IMR-90 (cell line): ENCODE measurements around the gene PSMG3. TPM values are rescaled to one million over a fixed set of nuclear protein-coding genes. Genes with fewer than 3 reads are reported as not detected.

Experiments
- ATAC-seq: fragments of 200-7000 bp; cut with Tn5 transposase; 2 replicates; pipeline ENCODE4 v1.9.1; 2020; ENCODE audit warnings: low read depth, mild to moderate bottlenecking, moderate library complexity
- BruUV-seq: library from RNA; stranded (reverse); fragments of 400-500 nt; replicated peaks from 2 replicates; lab custom pipeline; 2021; lab: Mats Ljungman, UMichigan
- CTCF ChIA-PET: fragments of 300-600 bp; formaldehyde crosslinking; extraction: SDS; loops from one replicate; lab custom pipeline; 2021; ENCODE audit warnings: antibody characterized with exemption; lab: Yijun Ruan, JAX
- POLR2A ChIA-PET: fragments of 300-600 bp; sonication (Branson Sonifier 250); formaldehyde crosslinking; loops from one replicate; lab custom pipeline; 2022; ENCODE audit warnings: antibody characterized with exemption; ENCODE audit not compliant: unreplicated experiment; lab: Charles Lee
- DNase-seq: peaks from one replicate; pipeline ENCODE4 v3.0.0; 2013
- H2AFZ ChIP-seq: replicated peaks from 2 replicates; pipeline ENCODE3; 2013; ENCODE audit warnings: low read length, mild to moderate bottlenecking; ENCODE audit not compliant: poor library complexity
- H2AK5ac ChIP-seq: 2 replicates; pipeline ENCODE4 v1.6.1; 2013; ENCODE audit warnings: low read depth, low read length, inconsistent platforms
- H2AK9ac ChIP-seq: replicated peaks from 2 replicates; pipeline ENCODE3; 2013; ENCODE audit warnings: mild to moderate bottlenecking, low read depth, low read length, moderate library complexity; ENCODE audit not compliant: poor library complexity
- H2BK120ac ChIP-seq: 2 replicates; pipeline ENCODE4 v1.6.1; 2013; ENCODE audit warnings: low read depth, low read length, inconsistent platforms
- H2BK15ac ChIP-seq: 3 replicates; pipeline ENCODE4 v1.6.1; 2013; ENCODE audit warnings: low read depth, low read length, inconsistent platforms
- H2BK20ac ChIP-seq: 2 replicates; pipeline ENCODE4 v1.6.1; 2013; ENCODE audit warnings: low read depth, mild to moderate bottlenecking, inconsistent platforms, low read length, moderate library complexity
- H2BK5ac ChIP-seq: 2 replicates; pipeline ENCODE4 v1.6.1; 2013; ENCODE audit warnings: mild to moderate bottlenecking, low read depth, low read length, inconsistent platforms; ENCODE audit not compliant: poor library complexity, severe bottlenecking
- H3K14ac ChIP-seq: replicated peaks from 2 replicates; pipeline ENCODE4 v1.6.1; 2013; ENCODE audit warnings: low read depth, low read length, inconsistent platforms
- H3K18ac ChIP-seq: 2 replicates; pipeline ENCODE4 v1.6.1; 2013; ENCODE audit warnings: low read depth, low read length, control low read depth
- H3K23ac ChIP-seq: 2 replicates; pipeline ENCODE4 v1.6.1; 2013; ENCODE audit warnings: low read depth, low read length, inconsistent platforms
- H3K27ac ChIP-seq: 2 replicates; pipeline ENCODE4 v1.5.1; 2013; ENCODE audit warnings: mild to moderate bottlenecking, control low read depth, low read length; ENCODE audit not compliant: insufficient read depth
- H3K27me3 ChIP-seq: 2 replicates; pipeline ENCODE4 v1.6.1; 2013; ENCODE audit warnings: low read length; ENCODE audit not compliant: control insufficient read depth, insufficient read depth
- H3K36me3 ChIP-seq: 2 replicates; pipeline ENCODE4 v1.6.1; 2013; ENCODE audit warnings: low read length, mixed read lengths; ENCODE audit not compliant: control insufficient read depth, insufficient read depth
- H3K4ac ChIP-seq: 2 replicates; pipeline ENCODE4 v1.6.1; 2013; ENCODE audit warnings: low read depth, low read length, inconsistent platforms
- H3K4me1 ChIP-seq: 2 replicates; pipeline ENCODE4 v1.6.1; 2013; ENCODE audit warnings: low read length, mixed read lengths; ENCODE audit not compliant: control insufficient read depth, insufficient read depth
- H3K4me2 ChIP-seq: 2 replicates; pipeline ENCODE4 v1.6.1; 2013; ENCODE audit warnings: low read depth, mild to moderate bottlenecking, control low read depth, low read length, moderate library complexity
- H3K4me3 ChIP-seq: 2 replicates; pipeline ENCODE4 v1.5.1; 2013; ENCODE audit warnings: low read depth, mild to moderate bottlenecking, control low read depth, low read length, moderate library complexity; ENCODE audit not compliant: insufficient read depth
- H3K56ac ChIP-seq: 2 replicates; pipeline ENCODE4 v1.6.1; 2013; ENCODE audit warnings: low read length, inconsistent platforms; ENCODE audit not compliant: insufficient read depth; ENCODE audit errors: extremely low read depth
- H3K79me1 ChIP-seq, 2 experiments: 2 replicates each; pipeline ENCODE4 v1.6.1; 2013; ENCODE audit warnings: low read length in 2 of 2, inconsistent platforms in 1 of 2, low read depth in 1 of 2
- H3K9ac ChIP-seq: 2 replicates; pipeline ENCODE4 v1.6.1; 2013; ENCODE audit warnings: low read depth, low read length, control low read depth
- H3K9me1 ChIP-seq: 2 replicates; pipeline ENCODE4 v1.6.1; 2013; ENCODE audit warnings: low read length, inconsistent platforms; ENCODE audit not compliant: insufficient read depth
- H3K9me3 ChIP-seq: 2 replicates; pipeline ENCODE4 v1.6.1; 2013; ENCODE audit warnings: low read length; ENCODE audit not compliant: control insufficient read depth, insufficient read depth
- H4K20me1 ChIP-seq: 2 replicates; pipeline ENCODE4 v1.6.1; 2013; ENCODE audit warnings: low read length, inconsistent platforms; ENCODE audit not compliant: insufficient read depth
- H4K5ac ChIP-seq: 2 replicates; pipeline ENCODE4 v1.6.1; 2013; ENCODE audit warnings: mild to moderate bottlenecking, low read depth, low read length, control low read depth
- H4K8ac ChIP-seq, 2 experiments: 2 replicates each; pipeline ENCODE4 v1.6.1; 2013; ENCODE audit warnings: low read depth in 2 of 2, low read length in 2 of 2, control low read depth in 1 of 2, inconsistent platforms in 1 of 2
- H4K91ac ChIP-seq: 2 replicates; pipeline ENCODE4 v1.6.1; 2013; ENCODE audit warnings: low read depth, low read length, inconsistent platforms; ENCODE audit not compliant: insufficient read depth
- BHLHE40 ChIP-seq: fragments of 150-350 bp; IDR thresholded peaks from 2 replicates; pipeline ENCODE4 v1.6.1; 2016; ENCODE audit warnings: mild to moderate bottlenecking, low read depth, low read length
- CEBPB ChIP-seq: IDR thresholded peaks from 2 replicates; pipeline ENCODE4 v1.6.1; 2012; ENCODE audit warnings: low read depth, low read length, improper control_type of control experiment
- CHD1 ChIP-seq: IDR thresholded peaks from 2 replicates; pipeline ENCODE4 v1.6.1; 2012; ENCODE audit warnings: low read depth, low read length, improper control_type of control experiment
- ELK1 ChIP-seq: fragments of 150-350 bp; IDR thresholded peaks from 2 replicates; pipeline ENCODE4 v1.6.1; 2016; ENCODE audit warnings: low read depth, mild to moderate bottlenecking, low read length, moderate library complexity, borderline replicate concordance
- FOS ChIP-seq: fragments of 150-350 bp; IDR thresholded peaks from 2 replicates; pipeline ENCODE4 v1.6.1; 2016; ENCODE audit warnings: low read depth, low read length
- MAFK ChIP-seq: IDR thresholded peaks from 2 replicates; pipeline ENCODE4 v1.6.1; 2012; ENCODE audit warnings: low read depth, low read length, improper control_type of control experiment
- MAZ ChIP-seq: IDR thresholded peaks from 2 replicates; pipeline ENCODE4 v1.6.1; 2012; ENCODE audit warnings: low read depth, mild to moderate bottlenecking, low read length, improper control_type of control experiment, moderate library complexity, borderline replicate concordance
- MXI1 ChIP-seq: IDR thresholded peaks from 2 replicates; pipeline ENCODE4 v1.6.1; 2012; ENCODE audit warnings: low read depth, mild to moderate bottlenecking, low read length, moderate library complexity, borderline replicate concordance
- NFE2L2 ChIP-seq: fragments of 150-350 bp; IDR thresholded peaks from 2 replicates; pipeline ENCODE4 v1.6.1; 2016; ENCODE audit warnings: low read depth, mild to moderate bottlenecking, low read length
- POLR2A ChIP-seq: IDR thresholded peaks from 2 replicates; pipeline ENCODE4 v1.6.1; 2012; ENCODE audit warnings: mild to moderate bottlenecking, low read depth, low read length
- RAD21 ChIP-seq: IDR thresholded peaks from 2 replicates; pipeline ENCODE4 v1.6.1; 2012; ENCODE audit warnings: low read length, improper control_type of control experiment
- RCOR1 ChIP-seq: IDR thresholded peaks from 2 replicates; pipeline ENCODE4 v1.6.1; 2012; ENCODE audit warnings: mild to moderate bottlenecking, low read length, improper control_type of control experiment; ENCODE audit not compliant: insufficient replicate concordance
- RFX5 ChIP-seq: IDR thresholded peaks from 2 replicates; pipeline ENCODE4 v1.8.0; 2012; ENCODE audit warnings: low read depth, mild to moderate bottlenecking, low read length, moderate library complexity
- SMC3 ChIP-seq: fragments of 150-350 bp; IDR thresholded peaks from 2 replicates; pipeline ENCODE4 v1.6.1; 2016; ENCODE audit warnings: low read depth, mild to moderate bottlenecking, antibody characterized with exemption, low read length, moderate library complexity
- USF2 ChIP-seq: fragments of 150-350 bp; IDR thresholded peaks from 2 replicates; pipeline ENCODE4 v1.6.1; 2017; ENCODE audit warnings: mild to moderate bottlenecking, antibody characterized with exemption, low read length, low read depth
- WGBS, 2 experiments: methylation state at CpG; one replicate each; pipeline versions ENCODE4 v1.1.5 to v1.1.7; 2013; ENCODE audit warnings: missing lambda C conversion rate in 2 of 2; ENCODE audit not compliant: insufficient read length in 1 of 2; ENCODE audit errors: extremely low coverage in 2 of 2; 5-methylcytosine and 5-hydroxymethylcytosine counted together
- dilution Hi-C: fragments of 300-500 bp; cut with HindIII; formaldehyde crosslinking; loops from one replicate; pipeline ENCODE4 v1.14.3; 2018; ENCODE audit warnings: low sequenced_read_pairs; ENCODE audit not compliant: unreplicated experiment
- in situ Hi-C: fragments of 300-500 bp; cut with MboI; formaldehyde crosslinking; loops from 3 replicates; pipeline ENCODE4 v1.14.3; 2019; ENCODE audit warnings: low sequenced_read_pairs, inconsistent platforms, mixed read lengths
- intact Hi-C: fragments of 100-400 bp; cut with micrococcal nuclease; formaldehyde crosslinking; loops from 2 replicates; pipeline ENCODE4 v1.10.0; 2022
- polyA plus RNA-seq, 3 experiments: library from polyadenylated mRNA; depleted of rRNA; stranded (reverse); fragments of >200 nt; gene quantifications; 2 replicates each; pipeline ENCODE4 v1.2.3, GENCODE V29; 2012; ENCODE audit warnings: low replicate concordance in 1 of 3
- total RNA-seq: library from RNA; depleted of rRNA; stranded (reverse); fragments of >200 nt; gene quantifications from 2 replicates; pipeline ENCODE4 v1.2.3, GENCODE V29; 2012
- TF ChIP-seq, protein P1 (sequence below): conservative IDR thresholded peaks from 2 replicates; pipeline ENCODE4 v1.5.1; 2012; ENCODE audit warnings: mild to moderate bottlenecking, low read depth, low read length, improper control_type of control experiment

PSMG3 gene
- total and polyA plus RNA-seq, 2 of the 4 experiments (the other 2 are of a cell fraction): 37.3 to 54.1 TPM

- TF ChIP-seq MXI1: no peak
- TF ChIP-seq RCOR1: no peak
- no peak for TF ChIP-seq NFE2L2
- TF ChIP-seq CHD1: no peak
- TF ChIP-seq BHLHE40: no peak
- TF ChIP-seq, protein P1, sequence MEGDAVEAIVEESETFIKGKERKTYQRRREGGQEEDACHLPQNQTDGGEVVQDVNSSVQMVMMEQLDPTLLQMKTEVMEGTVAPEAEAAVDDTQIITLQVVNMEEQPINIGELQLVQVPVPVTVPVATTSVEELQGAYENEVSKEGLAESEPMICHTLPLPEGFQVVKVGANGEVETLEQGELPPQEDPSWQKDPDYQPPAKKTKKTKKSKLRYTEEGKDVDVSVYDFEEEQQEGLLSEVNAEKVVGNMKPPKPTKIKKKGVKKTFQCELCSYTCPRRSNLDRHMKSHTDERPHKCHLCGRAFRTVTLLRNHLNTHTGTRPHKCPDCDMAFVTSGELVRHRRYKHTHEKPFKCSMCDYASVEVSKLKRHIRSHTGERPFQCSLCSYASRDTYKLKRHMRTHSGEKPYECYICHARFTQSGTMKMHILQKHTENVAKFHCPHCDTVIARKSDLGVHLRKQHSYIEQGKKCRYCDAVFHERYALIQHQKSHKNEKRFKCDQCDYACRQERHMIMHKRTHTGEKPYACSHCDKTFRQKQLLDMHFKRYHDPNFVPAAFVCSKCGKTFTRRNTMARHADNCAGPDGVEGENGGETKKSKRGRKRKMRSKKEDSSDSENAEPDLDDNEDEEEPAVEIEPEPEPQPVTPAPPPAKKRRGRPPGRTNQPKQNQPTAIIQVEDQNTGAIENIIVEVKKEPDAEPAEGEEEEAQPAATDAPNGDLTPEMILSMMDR: no peak
- no peak for TF ChIP-seq MAZ
- no peak for TF ChIP-seq POLR2A
- no peak for TF ChIP-seq CEBPB
- TF ChIP-seq USF2: no peak
- TF ChIP-seq SMC3: no peak
- no peak for TF ChIP-seq MAFK
- no peak for TF ChIP-seq RAD21
- TF ChIP-seq RFX5: no peak
- no peak for TF ChIP-seq FOS
- no peak for TF ChIP-seq ELK1
- 85% methylated on average over 16 of the region's 35 CpGs; no CpG with 5 or more reads in 1 of the 2 experiments for WGBS, 2 experiments
- Histone ChIP-seq H2AK5ac (peak overlapping the region; percentile 16; the same call in 1 of the 2 replicates), H3K4ac (no peak overlapping the region), H2BK15ac (no peak overlapping the region), H3K27ac (no peak overlapping the region), H2BK20ac (no peak overlapping the region), H3K23ac (no peak overlapping the region), H3K9me1 (no peaks in the 10 kb centered on the region; the same call in 1 of the 2 replicates), H3K14ac (no peak overlapping the region), H3K4me2 (no peak overlapping the region), H3K27me3 (no peaks in the 10 kb centered on the region), H4K20me1 (no peaks in the 10 kb centered on the region; the same call in 1 of the 2 replicates), H2BK5ac (no peak overlapping the region), H3K4me1 (no peaks in the 10 kb centered on the region), H4K91ac (no peak overlapping the region), H3K18ac (no peak overlapping the region), H3K79me1 (peaks cover 0 to 5% of the 10 kb centered on the region in 2 experiments; a peak in 1 of 4 replicates), H2AFZ (no peak overlapping the region), H3K56ac (no peak overlapping the region), H4K5ac (no peak overlapping the region), H3K9ac (no peak overlapping the region), H3K36me3 (peaks cover 17% of the 10 kb centered on the region), H2BK120ac (no peak overlapping the region), H3K4me3 (no peak overlapping the region), H2AK9ac (no peak overlapping the region), H4K8ac (no peak overlapping the region), H3K9me3 (no peaks in the 10 kb centered on the region)
- CTCF ChIA-PET: no interaction called here
- in situ Hi-C loops: no loop called here
- dilution Hi-C loops: no loop called here
- intact Hi-C loops: no loop called here
- POLR2A ChIA-PET: no interaction called here
- no TSS peak for BruUV-seq
- no peak for ATAC-seq
- no peak for DNase-seq
These were observed 21.9 kb downstream of the PSMG3 start for GRCh38 chr7:1547777-1548437.
